K562 (cell line): ENCODE data around the gene CREB5. TPM values are rescaled to one million over a fixed set of nuclear protein-coding genes. Genes with fewer than 3 reads are reported as not detected.

Source experiments
- ATAC-seq: fragments of 200-7000 bp; cut with Tn5 transposase; 3 replicates; pipeline ENCODE4 v1.9.1; 2020; ENCODE audit warnings: moderate library complexity
- BruUV-seq: library from RNA; stranded (reverse); fragments of 400-500 nt; replicated peaks from 2 replicates; lab custom pipeline; 2021; lab: Mats Ljungman, UMichigan
- CTCF ChIA-PET: fragments of 300-600 bp; formaldehyde crosslinking; extraction: SDS; loops from one replicate; lab custom pipeline; 2021; ENCODE audit warnings: low intra/inter-chr PET ratio; lab: Yijun Ruan, JAX
- POLR2A ChIA-PET: fragments of 300-600, 350-650 bp; sonication (Branson Sonifier 250); formaldehyde crosslinking; extraction: SDS; loops from one replicate; lab custom pipeline; 2021; ENCODE audit warnings: antibody characterized with exemption, inconsistent platforms; lab: Yijun Ruan, JAX
- DNase-seq, 4 experiments: peaks; one replicate each; pipeline versions ENCODE4 v3.0.0 to v3.0.0-alpha.2; 2011 to 2018; ENCODE audit warnings: low spot score in 3 of 4, mixed read lengths in 3 of 4; ENCODE audit errors: extremely low read depth in 1 of 4
- FAIRE-seq: peaks from 2 replicates; lab custom pipeline; 2011; peaks lifted over from hg19 to GRCh38; lab: Jason Lieb, UNC
- H2AFZ ChIP-seq: 2 replicates; pipeline ENCODE4 v1.6.0; 2011; ENCODE audit warnings: low read depth, low read length, control low read depth, inconsistent platforms
- H3K27ac ChIP-seq: fragments of 200-600 bp; 3 replicates; pipeline ENCODE4 v1.8.0; 2011; ENCODE audit warnings: low read depth, mild to moderate bottlenecking, control low read depth, inconsistent platforms, low read length, moderate library complexity, mixed read lengths; ENCODE audit errors: extremely low read depth
- H3K27me3 ChIP-seq, 2 experiments: fragments of 300-600 bp in 1 of 2; 2 replicates in 1 of 2; 3 replicates in 1 of 2; pipeline versions ENCODE4 v1.6.0 to v1.8.0; 2011; ENCODE audit warnings: inconsistent platforms in 2 of 2, low read length in 2 of 2, mild to moderate bottlenecking in 1 of 2, mixed read lengths in 1 of 2, moderate library complexity in 1 of 2; ENCODE audit not compliant: control insufficient read depth in 2 of 2, insufficient read depth in 2 of 2
- H3K36me3 ChIP-seq: fragments of 300-600 bp; 3 replicates; pipeline ENCODE4 v1.8.0; 2011; ENCODE audit warnings: mild to moderate bottlenecking, low read length, inconsistent platforms; ENCODE audit not compliant: control insufficient read depth, insufficient read depth
- H3K4me1 ChIP-seq, 2 experiments: fragments of 200-600 bp in 1 of 2; replicated peaks in 1 of 2; 2 replicates in 1 of 2; 3 replicates in 1 of 2; pipeline versions ENCODE4 v1.5.1 to v1.8.0; 2011; ENCODE audit warnings: inconsistent platforms in 2 of 2, low read length in 2 of 2, mild to moderate bottlenecking in 1 of 2, mixed read lengths in 1 of 2, moderate library complexity in 1 of 2; ENCODE audit not compliant: control insufficient read depth in 2 of 2, insufficient read depth in 2 of 2
- H3K4me2 ChIP-seq: 2 replicates; pipeline ENCODE4 v1.6.1; 2011; ENCODE audit warnings: low read length, control low read depth, inconsistent platforms, mixed read lengths; ENCODE audit not compliant: insufficient read depth
- H3K4me3 ChIP-seq: fragments of 200-600 bp; sonication (generic), shearing (Covaris generic); 2 replicates; pipeline ENCODE4 v1.5.1; 2016; ENCODE audit warnings: control low read depth, inconsistent platforms
- H3K79me2 ChIP-seq: fragments of 200-600 bp; 3 replicates; pipeline ENCODE4 v1.8.0; 2011; ENCODE audit warnings: low read length, inconsistent platforms; ENCODE audit not compliant: control insufficient read depth, insufficient read depth
- H3K9ac ChIP-seq, 2 experiments: 2 replicates each; pipeline versions ENCODE4 v1.6.0 to v1.6.1; 2011; ENCODE audit warnings: low read depth in 2 of 2, low read length in 2 of 2, control low read depth in 1 of 2, inconsistent platforms in 1 of 2, mild to moderate bottlenecking in 1 of 2, mixed read lengths in 1 of 2; ENCODE audit not compliant: insufficient read depth in 1 of 2
- H3K9me1 ChIP-seq: one replicate; pipeline ENCODE4 v1.6.0; 2011; ENCODE audit warnings: inconsistent platforms, mild to moderate bottlenecking, low read length, moderate library complexity; ENCODE audit not compliant: control insufficient read depth, insufficient read depth
- H3K9me3 ChIP-seq: replicated peaks from 2 replicates; pipeline ENCODE4 v1.5.1; 2011; ENCODE audit warnings: low read depth, low read length, inconsistent platforms; ENCODE audit not compliant: control insufficient read depth, insufficient read depth
- H4K20me1 ChIP-seq: replicated peaks from 2 replicates; pipeline ENCODE4 v1.6.1; 2011; ENCODE audit warnings: low read length, inconsistent platforms, mixed read lengths; ENCODE audit not compliant: control insufficient read depth, insufficient read depth
- CBFB ChIP-seq: sonication (generic); formaldehyde crosslinking; IDR thresholded peaks from 2 replicates; pipeline ENCODE4 v1.4.0; 2020; ENCODE audit warnings: mild to moderate bottlenecking, missing genetic modification reagents
- FOXJ3 ChIP-seq: sonication (generic); formaldehyde crosslinking; IDR thresholded peaks from 2 replicates; pipeline ENCODE4 v1.4.0; 2020; ENCODE audit warnings: mild to moderate bottlenecking, missing genetic modification reagents
- HMBOX1 ChIP-seq: sonication (generic); IDR thresholded peaks from 2 replicates; pipeline ENCODE4 v1.6.1; 2016
- MAZ ChIP-seq, 2 experiments: fragments of 450-650 bp in 1 of 2; sonication (generic) in 1 of 2; formaldehyde crosslinking; IDR thresholded peaks in 1 of 2; conservative IDR thresholded peaks in 1 of 2; 2 replicates each; pipeline versions ENCODE4 v1.4.0 to v1.5.0; 2020; ENCODE audit warnings: mild to moderate bottlenecking in 1 of 2, missing genetic modification reagents in 1 of 2
- MEIS2 ChIP-seq: fragments of 450-650 bp; IDR thresholded peaks from 2 replicates; pipeline ENCODE4 v1.6.1; 2014; ENCODE audit warnings: mild to moderate bottlenecking; ENCODE audit not compliant: partially characterized antibody
- NRF1 ChIP-seq, 2 experiments: fragments of 450-650 bp; IDR thresholded peaks in 1 of 2; conservative IDR thresholded peaks in 1 of 2; 2 replicates each; pipeline ENCODE4 v1.6.1; 2014; ENCODE audit warnings: mild to moderate bottlenecking in 2 of 2
- POLR3G ChIP-seq: IDR thresholded peaks from 2 replicates; pipeline ENCODE4 v1.6.1; 2011; ENCODE audit not compliant: insufficient read length, insufficient replicate concordance; ENCODE audit errors: extremely low read depth
- RFX1 ChIP-seq: fragments of 450-650 bp; IDR thresholded peaks from 2 replicates; pipeline ENCODE4 v1.6.1; 2016; ENCODE audit warnings: mild to moderate bottlenecking, moderate library complexity
- RUNX1 ChIP-seq: sonication (generic); IDR thresholded peaks from 2 replicates; pipeline ENCODE4 v1.6.1; 2016; ENCODE audit warnings: antibody characterized with exemption, low read depth
- TCF7L2 ChIP-seq: fragments of 150-350 bp; IDR thresholded peaks from 2 replicates; pipeline ENCODE4 v1.6.1; 2016; ENCODE audit warnings: low read depth, mild to moderate bottlenecking, low read length, moderate library complexity
- U2AF1 ChIP-seq: fragments of 200-400 bp; formaldehyde crosslinking; optimal IDR thresholded peaks from 2 replicates; pipeline ENCODE3; 2017; ENCODE audit warnings: mild to moderate bottlenecking, low read depth, low read length, moderate library complexity
- ZBTB33 ChIP-seq: sonication (generic); formaldehyde crosslinking; IDR thresholded peaks from 2 replicates; pipeline ENCODE4 v1.8.1; 2023; ENCODE audit warnings: mild to moderate bottlenecking, missing genetic modification reagents
- ZNF699 ChIP-seq: fragments of 250-450 bp; sonication (Bioruptor Pico); IDR thresholded peaks from 2 replicates; pipeline ENCODE4 v1.8.0; 2021; ENCODE audit warnings: mild to moderate bottlenecking, moderate library complexity; ENCODE audit not compliant: insufficient replicate concordance
- ZNF707 ChIP-seq: fragments of 250-450 bp; sonication (Bioruptor Pico); conservative IDR thresholded peaks from 2 replicates; pipeline ENCODE4 v1.8.0; 2022; ENCODE audit warnings: inconsistent platforms, mild to moderate bottlenecking, moderate library complexity
- WGBS: fragments of 100-300 bp; shearing (Covaris generic); methylation state at CpG from one replicate; pipeline ENCODE4 v1.1.6; 2016; ENCODE audit warnings: low coverage, mixed read lengths; ENCODE audit not compliant: insufficient coverage; ENCODE audit errors: missing lambda C conversion rate; 5-methylcytosine and 5-hydroxymethylcytosine counted together
- in situ Hi-C: fragments of 300-500 bp; cut with MboI; formaldehyde crosslinking; loops from 4 replicates; pipeline ENCODE4 v1.15.0; 2018; ENCODE audit warnings: inconsistent platforms, mixed read lengths
- intact Hi-C: fragments of 100-400 bp; cut with micrococcal nuclease; formaldehyde crosslinking; loops from 2 replicates; pipeline ENCODE4 v1.14.2; 2022
- polyA plus RNA-seq, 8 experiments: library from polyadenylated mRNA; depleted of rRNA in 4 of 8; stranded (reverse) in 5 of 8; unstranded in 3 of 8; fragments of >200 nt; fragmentation: Nextera tagmentation in 2 of 8; fragmentation: Illumina TruSeq in 1 of 8; extraction: Ambion mirVana in 2 of 8; extraction: Trizol in 1 of 8; gene quantifications; 2 replicates each; pipeline versions ENCODE4 v1.2.1 to v1.2.3, GENCODE V29; 2011 to 2014; ENCODE audit warnings: inconsistent platforms in 1 of 8, missing spikeins in 1 of 8
- total RNA-seq, 7 experiments: library from RNA; depleted of rRNA in 6 of 7; stranded (reverse); fragments of >200 nt in 6 of 7; fragmentation: Illumina TruSeq in 2 of 7; extraction: Trizol in 2 of 7; gene quantifications; 2 replicates each; pipeline versions ENCODE4 v1.2.1 to v1.2.3, GENCODE V29; 2011 to 2021; ENCODE audit warnings: low replicate concordance in 1 of 7

CREB5 gene
- total and polyA plus RNA-seq, 9 of the 15 experiments (the other 6 are each of a cell fraction or from before 2014, with no cell fraction given), result 0.33 to 6.4 (median 1.8) TPM

GRCh38 chr7:28598586-28598985, 186.3 kb downstream of the CREB5 start:
- no peak for ATAC-seq
- Histone ChIP-seq H3K9ac (no peak overlapping the region), H4K20me1 (no peaks in the 10 kb centered on the region), H3K36me3 (no peaks in the 10 kb centered on the region), H3K9me3 (no peaks in the 10 kb centered on the region), H3K4me3 (peak overlapping the region; percentile 29; the same call in 1 of the 2 replicates), H3K4me1 (no peaks in the 10 kb centered on the region), H3K79me2 (no peaks in the 10 kb centered on the region), H3K4me2 (peak overlapping the region; percentile 43), H3K27me3 (no peaks in the 10 kb centered on the region), H2AFZ (no peak overlapping the region), H3K9me1 (no peaks in the 10 kb centered on the region), H3K27ac (no peak overlapping the region)
- FAIRE-seq, result no peak
- ChIA-PET CTCF (no interaction called here), POLR2A (interaction anchor here (0.9 kb wide), 1 partner anchor 12 kb away, joined by 3 read pairs; no protein-coding TSS in a partner anchor)
- TSS peak; percentile 74 for BruUV-seq
- DNase-seq, result no peak
- TF ChIP-seq MAZ (CRISPR knock-in tag; conservative IDR thresholded peaks at IDR 0.05 in 1 of 2, IDR thresholded peaks at IDR 0.05 in 1 of 2) (0 out of 4 replicates have a peak, but pooled peaks of 1 of the 2 experiments have one; percentile 17), NRF1 (conservative IDR thresholded peaks at IDR 0.05 in 1 of 2, IDR thresholded peaks at IDR 0.05 in 1 of 2) (no peak)
- intact Hi-C loops (no loop called here), in situ Hi-C loops (no loop called here)
- 0% methylated on average over 3 of the region's 3 CpGs for WGBS

- Histone ChIP-seq H3K4me2 (peak overlapping the region; percentile 25), H2AFZ (no peak overlapping the region), H3K9me1 (no peaks in the 10 kb centered on the region), H3K9me3 (no peaks in the 10 kb centered on the region), H3K79me2 (no peaks in the 10 kb centered on the region), H4K20me1 (no peaks in the 10 kb centered on the region), H3K9ac (no peak overlapping the region), H3K27me3 (no peaks in the 10 kb centered on the region), H3K36me3 (no peaks in the 10 kb centered on the region), H3K4me1 (no peaks in the 10 kb centered on the region), H3K4me3 (no peak overlapping the region), H3K27ac (no peak overlapping the region)
- ATAC-seq, result no peak
- intact Hi-C loops, result no loop called here
- ChIA-PET CTCF (no interaction called here), POLR2A (no interaction called here)
- BruUV-seq, result no TSS peak
- DNase-seq, result no peak
- WGBS, result 0% methylated on average over 5 of the region's 5 CpGs
- FAIRE-seq, result no peak
- in situ Hi-C loops, result no loop called here
- TF ChIP-seq MEIS2 (no peak), ZBTB33 (CRISPR knock-in tag) (no peak), RUNX1 (no peak), U2AF1 (no peak), ZNF699 (CRISPR knock-in tag) (no peak), RFX1 (no peak), HMBOX1 (no peak), ZNF707 (CRISPR knock-in tag) (no peak), TCF7L2 (no peak), CBFB (CRISPR knock-in tag) (no peak), FOXJ3 (CRISPR knock-in tag) (no peak), POLR3G (no peak)
Observed at GRCh38 chr7:28599411-28599810, 187.1 kb downstream of the CREB5 start.
